HG02970 (cell line): ENCODE results near the gene GDPD5.

Source experiments
- ATAC-seq: cut with Tn5 transposase; IDR thresholded peaks from one replicate; pipeline ENCODE4 v1.9.1; 2021; ENCODE audit warnings: mild to moderate bottlenecking, moderate library complexity, moderate number of reproducible peaks; ENCODE audit not compliant: unreplicated experiment, low FRiP score

Gene GDPD5

GRCh38 chr11:75450826-75451821 is 74.6 kb downstream of the GDPD5 start:
- ATAC-seq, result no peak

- no peak for ATAC-seq
Measured at GRCh38 chr11:75450236-75450635, 75.5 kb downstream of the GDPD5 start.

GRCh38 chr11:75449776-75450175 is 76.0 kb downstream of the GDPD5 start:
- ATAC-seq, result no peak

GRCh38 chr11:75449271-75449670 is 76.5 kb downstream of the GDPD5 start:
- ATAC-seq, result no peak

GRCh38 chr11:75447415-75447814 is 78.3 kb downstream of the GDPD5 start:
- ATAC-seq, result no peak

- ATAC-seq, result no peak
Measured at GRCh38 chr11:75445315-75445953, 80.3 kb downstream of the GDPD5 start.

GRCh38 chr11:75443043-75443442 is 82.7 kb downstream of the GDPD5 start:
- no peak for ATAC-seq

GRCh38 chr11:75442161-75442885 is 83.4 kb downstream of the GDPD5 start:
- ATAC-seq, result no peak

GRCh38 chr11:75441804-75442132 is 84.0 kb downstream of the GDPD5 start:
- no peak for ATAC-seq

GRCh38 chr11:75440960-75441803 is 84.6 kb downstream of the GDPD5 start:
- no peak for ATAC-seq

- ATAC-seq, result no peak
Measured at GRCh38 chr11:75439495-75440120, 86.1 kb downstream of the GDPD5 start.

GRCh38 chr11:75439026-75439425 is 86.7 kb downstream of the GDPD5 start:
- ATAC-seq, result no peak

GRCh38 chr11:75437966-75438659 is 87.6 kb downstream of the GDPD5 start:
- ATAC-seq, result no peak

- no peak for ATAC-seq
Measured at GRCh38 chr11:75436806-75437205, 88.9 kb downstream of the GDPD5 start.

- ATAC-seq, result no peak
Measured at GRCh38 chr11:75435571-75435925, 90.2 kb downstream of the GDPD5 start.

GRCh38 chr11:75434886-75435570 is 90.7 kb downstream of the GDPD5 start:
- no peak for ATAC-seq

GRCh38 chr11:75434051-75434450 is 91.7 kb downstream of the GDPD5 start:
- ATAC-seq, result no peak

- ATAC-seq, result no peak
Measured at GRCh38 chr11:75433443-75433842, 92.3 kb downstream of the GDPD5 start.

GRCh38 chr11:75432911-75433321 is 92.8 kb downstream of the GDPD5 start, which contains the start of gene KLHL35:
KLHL35 (minus strand) TSS chr11:75433203; CDS start chr11:75430629, 2,574 bp downstream.
- ATAC-seq, result no peak
